Osteocyte (in vitro differentiated cells): ENCODE results near the gene JPT2. TPM values are rescaled to one million over a fixed set of nuclear protein-coding genes. Genes with fewer than 3 reads are reported as not detected.

ENCODE experiments used
- DNase-seq: peaks from one replicate; pipeline ENCODE4 v3.0.0; 2021; ENCODE audit warnings: mixed read lengths; ENCODE audit not compliant: unreplicated experiment; ENCODE audit errors: extremely low spot score
- H3K27ac Mint-ChIP-seq: one replicate; pipeline ENCODE4 v1.8.0; 2021; ENCODE audit warnings: mild to moderate bottlenecking, mixed read lengths; ENCODE audit not compliant: unreplicated experiment
- H3K27me3 Mint-ChIP-seq: one replicate; pipeline ENCODE4 v1.8.0; 2021; ENCODE audit warnings: mixed read lengths; ENCODE audit not compliant: unreplicated experiment
- H3K36me3 Mint-ChIP-seq: one replicate; pipeline ENCODE4 v1.8.0; 2021; ENCODE audit warnings: mixed read lengths; ENCODE audit not compliant: unreplicated experiment
- H3K4me1 Mint-ChIP-seq: one replicate; pipeline ENCODE4 v1.8.0; 2021; ENCODE audit warnings: mixed read lengths; ENCODE audit not compliant: unreplicated experiment
- H3K4me3 Mint-ChIP-seq: one replicate; pipeline ENCODE4 v1.8.0; 2021; ENCODE audit warnings: mild to moderate bottlenecking, moderate library complexity, mixed read lengths; ENCODE audit not compliant: unreplicated experiment
- H3K9me3 Mint-ChIP-seq: one replicate; pipeline ENCODE4 v1.8.0; 2021; ENCODE audit warnings: mixed read lengths; ENCODE audit not compliant: unreplicated experiment
- CTCF ChIP-seq: fragments of 200-600 bp; sonication (generic); IDR thresholded peaks from 2 replicates; pipeline ENCODE4 v1.5.0; 2021; ENCODE audit warnings: antibody characterized with exemption, mild to moderate bottlenecking, moderate library complexity
- total RNA-seq: library from RNA; stranded (reverse); gene quantifications from 2 replicates; pipeline ENCODE4 v1.2.1, GENCODE V29; 2021

Gene JPT2
- total RNA-seq, 1 donor from 2014 or later: 53.6 TPM

GRCh38 chr16:1667916-1668315 lies 10.2 kb upstream of the JPT2 start:
- no peak overlapping the region for H3K4me3 Mint-ChIP-seq
- no peak for TF ChIP-seq CTCF
- no peaks in the 10 kb centered on the region for H3K27me3 Mint-ChIP-seq
- no peaks in the 10 kb centered on the region for H3K4me1 Mint-ChIP-seq
- DNase-seq: no peak
- H3K9me3 Mint-ChIP-seq: no peaks in the 10 kb centered on the region
- no peak overlapping the region for H3K27ac Mint-ChIP-seq
- peaks cover 65% of the 10 kb centered on the region for H3K36me3 Mint-ChIP-seq

GRCh38 chr16:1668612-1669319 lies 9.3 kb upstream of the JPT2 start:
- Mint-ChIP-seq H3K27me3 (no peaks in the 10 kb centered on the region), H3K27ac (no peak overlapping the region), H3K9me3 (no peaks in the 10 kb centered on the region), H3K36me3 (peaks cover 65% of the 10 kb centered on the region), H3K4me1 (no peaks in the 10 kb centered on the region), H3K4me3 (no peak overlapping the region)
- no peak for TF ChIP-seq CTCF
- DNase-seq: no peak

GRCh38 chr16:1669698-1670097 lies 8.4 kb upstream of the JPT2 start:
- TF ChIP-seq CTCF: no peak
- Mint-ChIP-seq H3K4me3 (no peak overlapping the region), H3K27me3 (no peaks in the 10 kb centered on the region), H3K4me1 (peaks cover 2% of the 10 kb centered on the region), H3K27ac (no peak overlapping the region), H3K36me3 (peaks cover 65% of the 10 kb centered on the region), H3K9me3 (no peaks in the 10 kb centered on the region)
- no peak for DNase-seq

- H3K27me3 Mint-ChIP-seq: no peaks in the 10 kb centered on the region
- DNase-seq: no peak
- peaks cover 6% of the 10 kb centered on the region for H3K4me1 Mint-ChIP-seq
- no peak overlapping the region for H3K27ac Mint-ChIP-seq
- H3K9me3 Mint-ChIP-seq: no peaks in the 10 kb centered on the region
- H3K4me3 Mint-ChIP-seq: no peak overlapping the region
- H3K36me3 Mint-ChIP-seq: peaks cover 66% of the 10 kb centered on the region
- no peak for TF ChIP-seq CTCF
These were observed 7.7 kb upstream of the JPT2 start for GRCh38 chr16:1670371-1670770.

- H3K36me3 Mint-ChIP-seq: peaks cover 69% of the 10 kb centered on the region
- peaks cover 7% of the 10 kb centered on the region for H3K4me1 Mint-ChIP-seq
- no peaks in the 10 kb centered on the region for H3K9me3 Mint-ChIP-seq
- H3K27ac Mint-ChIP-seq: no peak overlapping the region
- TF ChIP-seq CTCF: no peak
- no peak for DNase-seq
- H3K4me3 Mint-ChIP-seq: no peak overlapping the region
- no peaks in the 10 kb centered on the region for H3K27me3 Mint-ChIP-seq
These were observed 7.2 kb upstream of the JPT2 start for GRCh38 chr16:1670866-1671265.
